IPS DF 6.9 (cell line): ENCODE measurements around the gene ATAD2B.

Experiments
- DNase-seq: peaks from one replicate; pipeline ENCODE4 v3.0.0-alpha.2; 2013; ENCODE audit warnings: low read depth, low spot score
- H3K27ac ChIP-seq: one replicate; pipeline ENCODE4 v1.5.1; 2013; ENCODE audit warnings: low read length, control low read depth
- H3K27me3 ChIP-seq: 2 replicates; pipeline ENCODE4 v1.6.1; 2013; ENCODE audit warnings: mild to moderate bottlenecking, low read length; ENCODE audit not compliant: control insufficient read depth, insufficient read depth
- H3K36me3 ChIP-seq: 2 replicates; pipeline ENCODE4 v1.6.1; 2013; ENCODE audit warnings: low read length; ENCODE audit not compliant: control insufficient read depth, insufficient read depth
- H3K4me1 ChIP-seq: 2 replicates; pipeline ENCODE4 v1.6.1; 2013; ENCODE audit warnings: low read length; ENCODE audit not compliant: control insufficient read depth, insufficient read depth
- H3K4me3 ChIP-seq: 2 replicates; pipeline ENCODE4 v1.5.1; 2013; ENCODE audit warnings: mild to moderate bottlenecking, low read length
- H3K9me3 ChIP-seq: 2 replicates; pipeline ENCODE4 v1.6.1; 2013; ENCODE audit warnings: low read length, inconsistent platforms; ENCODE audit not compliant: control insufficient read depth, insufficient read depth
- WGBS: extraction: QIAGEN DNeasy Blood & Tissue Kit; methylation state at CpG from one replicate; pipeline ENCODE4 v1.1.7; 2013; ENCODE audit warnings: mixed read lengths, missing lambda C conversion rate; ENCODE audit not compliant: insufficient read length, insufficient coverage; 5-methylcytosine and 5-hydroxymethylcytosine counted together

ATAD2B gene

DNA sequence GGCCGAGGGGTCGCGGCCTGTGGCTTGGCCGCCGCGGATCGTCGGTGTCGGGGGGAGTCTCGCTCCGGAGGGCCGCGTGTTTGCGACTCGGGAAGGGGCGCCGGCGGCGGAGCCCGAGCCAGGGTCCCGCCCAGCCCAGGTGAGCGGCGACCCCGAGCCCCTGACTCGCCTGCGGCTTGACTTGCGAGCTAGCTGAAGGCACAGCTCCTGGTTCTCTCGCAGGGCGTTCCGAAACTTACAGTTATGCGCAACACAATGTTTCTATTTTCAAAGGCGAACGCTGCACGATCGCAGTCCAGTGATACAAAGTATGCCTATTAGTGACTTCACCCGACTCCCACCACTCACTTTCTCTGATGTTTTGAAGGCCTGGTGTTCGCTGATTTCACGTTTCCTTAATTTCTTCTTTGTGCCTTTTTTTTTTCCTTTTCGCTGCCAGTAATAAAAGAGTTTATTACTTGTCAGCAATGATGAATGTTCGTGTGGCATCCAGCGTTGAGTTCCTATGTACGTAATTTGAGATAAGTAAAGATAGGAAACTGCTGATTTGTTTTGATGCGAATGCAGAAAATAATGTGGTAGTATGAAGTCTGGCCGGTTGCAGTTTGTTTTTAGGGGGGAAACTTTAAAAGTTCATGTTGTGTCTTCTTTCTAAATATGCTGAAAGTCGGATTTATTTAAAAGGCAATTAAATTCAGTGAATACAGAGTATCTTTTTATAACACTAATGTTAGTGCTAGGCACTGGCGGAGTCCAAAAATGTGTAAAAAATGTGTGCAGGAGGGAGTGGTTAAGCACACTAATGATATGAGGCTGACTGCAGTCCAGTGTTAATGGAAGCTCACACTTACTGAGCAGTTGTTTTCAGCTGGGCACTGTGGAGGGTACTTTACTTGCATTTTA, 14.0 kb upstream of the ATAD2B start:
- no CpG with 5 or more reads among the region's 46 CpGs for WGBS
- no peaks in the 10 kb centered on the region for H3K4me1 ChIP-seq
- peak overlapping the region; percentile 83; the same call in 1 of the 2 replicates for H3K4me3 ChIP-seq
- no peak for DNase-seq
- no peaks in the 10 kb centered on the region for H3K36me3 ChIP-seq
- no peaks in the 10 kb centered on the region for H3K9me3 ChIP-seq
- no peak overlapping the region for H3K27ac ChIP-seq
- no peaks in the 10 kb centered on the region for H3K27me3 ChIP-seq

DNA sequence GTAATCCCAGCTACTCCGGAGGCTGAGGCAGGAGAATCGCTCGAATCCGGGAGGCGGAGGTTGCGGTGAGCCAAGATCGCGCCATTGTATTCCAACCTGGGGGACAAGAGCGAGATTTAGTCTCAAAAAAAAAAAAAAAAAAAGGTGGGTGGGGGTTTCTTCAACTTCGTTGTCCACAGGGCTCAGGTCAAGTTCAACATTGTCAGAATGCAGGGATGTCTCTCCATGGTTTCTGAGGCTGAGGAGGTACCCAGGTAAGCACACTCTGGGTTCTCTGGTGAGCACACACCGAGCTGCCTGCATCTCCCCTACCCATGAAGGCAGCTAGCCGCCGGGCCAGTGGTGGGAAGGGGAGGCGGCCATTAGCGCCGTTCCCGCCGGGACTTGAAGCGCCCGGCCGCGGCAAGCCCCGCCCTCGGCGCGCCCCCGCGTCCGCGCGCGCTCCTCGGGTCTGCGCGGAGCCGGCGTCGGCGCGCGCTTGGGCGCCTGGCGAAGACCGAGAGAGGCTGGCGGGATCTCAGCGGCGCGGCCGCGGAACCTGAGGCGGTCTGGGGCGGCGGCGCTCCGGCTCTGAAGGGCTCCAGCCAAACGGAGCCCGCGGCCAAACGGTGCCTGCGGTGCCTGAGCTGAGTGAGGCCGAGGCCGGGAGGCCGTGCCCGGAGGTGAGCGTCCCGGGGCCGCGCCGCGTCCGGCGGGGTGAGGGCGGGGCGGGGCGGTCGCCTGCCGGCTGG, 13.2 kb upstream of the ATAD2B start, which contains the start of gene UBXN2A:
Gene UBXN2A (plus strand): TSS at position 477 of the 731 bp plus-strand sequence. CDS start 17,852 bp downstream, outside the sequence.
- no peak for DNase-seq
- Histone ChIP-seq H3K36me3 (no peaks in the 10 kb centered on the region), H3K9me3 (no peaks in the 10 kb centered on the region), H3K4me3 (peak within 1 kb of the TSS; percentile 83; the same call in 1 of the 2 replicates), H3K4me1 (no peaks in the 10 kb centered on the region), H3K27ac (no peak within 1 kb of the TSS), H3K27me3 (no peaks in the 10 kb centered on the region)
- WGBS: no CpG with 5 or more reads among the region's 77 CpGs

DNA sequence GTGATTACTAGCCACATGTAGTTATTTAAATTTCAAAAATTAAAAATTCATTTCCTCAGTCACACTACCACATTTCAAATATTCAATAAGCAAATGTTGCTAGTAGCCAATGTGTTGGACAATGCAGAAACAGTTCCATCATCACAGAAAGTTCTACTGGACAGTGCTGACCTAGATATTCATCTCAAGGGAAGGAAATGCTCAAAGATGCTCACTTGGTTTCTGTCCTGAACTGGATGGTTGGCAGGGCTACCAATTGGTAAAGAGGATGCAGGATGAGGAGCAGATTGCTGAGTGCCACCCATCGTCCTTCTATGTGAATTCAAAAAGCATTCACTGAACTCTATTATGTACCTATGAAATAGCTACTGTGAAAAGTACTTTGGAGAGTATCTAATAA, 7.3 kb upstream of the ATAD2B start:
- Histone ChIP-seq H3K4me3 (no peak overlapping the region), H3K27me3 (no peaks in the 10 kb centered on the region), H3K36me3 (no peaks in the 10 kb centered on the region), H3K4me1 (no peaks in the 10 kb centered on the region), H3K27ac (no peak overlapping the region), H3K9me3 (no peaks in the 10 kb centered on the region)
- WGBS: no CpG with 5 or more reads among the region's 1 CpG
- no peak for DNase-seq

DNA sequence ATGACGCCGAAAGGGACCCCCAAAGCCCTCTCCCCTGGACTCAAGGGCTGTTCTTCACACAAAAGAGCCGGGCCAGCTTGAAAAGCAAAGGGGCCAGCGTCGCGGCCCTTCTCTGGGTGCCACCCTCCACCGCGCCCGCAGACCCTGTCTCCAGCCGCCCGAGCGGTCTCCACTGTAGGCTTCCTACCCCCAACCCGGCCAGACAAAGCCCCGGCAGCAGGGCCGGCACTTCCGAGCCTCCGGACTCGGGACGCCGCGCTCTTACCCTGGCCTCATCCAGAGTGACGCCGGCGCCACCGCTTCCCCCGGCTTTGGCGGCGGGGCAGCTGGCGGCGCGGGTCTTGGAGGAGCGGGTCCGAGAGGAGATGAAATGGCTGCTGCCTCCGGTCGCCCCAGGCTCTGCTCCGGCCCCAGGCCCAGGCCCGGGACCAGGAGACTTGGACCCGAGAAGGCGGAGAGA, 603 bp downstream of the ATAD2B start:
- Histone ChIP-seq H3K36me3 (no peaks in the 10 kb centered on the region), H3K27ac (no peak overlapping the region), H3K4me3 (peak overlapping the region; percentile 74), H3K27me3 (no peaks in the 10 kb centered on the region), H3K4me1 (no peaks in the 10 kb centered on the region), H3K9me3 (no peaks in the 10 kb centered on the region)
- WGBS: no CpG with 5 or more reads among the region's 39 CpGs
- DNase-seq: no peak

DNA sequence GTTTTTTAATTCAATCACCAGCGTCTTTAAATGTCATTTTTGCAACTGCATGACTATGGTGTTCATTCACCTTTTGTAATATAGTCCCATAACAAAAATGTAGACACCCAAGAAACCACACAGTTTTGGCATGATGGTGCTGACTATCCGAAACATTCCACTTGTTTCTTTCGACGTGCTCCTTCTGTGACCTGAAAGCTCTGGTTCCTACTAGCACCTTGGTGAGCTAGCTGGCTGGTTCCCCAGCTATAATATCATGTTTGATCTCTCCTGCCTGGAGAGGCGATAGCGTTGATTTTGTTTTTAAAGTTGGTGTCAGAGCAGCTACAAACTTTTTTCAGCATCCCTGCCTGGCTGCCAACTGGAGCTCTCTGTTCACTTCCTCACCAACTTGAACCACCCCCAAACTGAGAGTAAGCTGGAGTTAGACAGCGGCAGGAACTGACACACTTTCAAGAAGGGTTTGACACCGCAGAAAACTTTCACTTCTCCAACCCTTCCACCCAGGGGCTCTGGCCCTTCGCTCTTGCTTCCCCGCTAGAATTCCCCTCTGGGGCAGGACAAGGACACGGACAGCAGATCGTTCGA, 1.1 kb downstream of the ATAD2B start:
- Histone ChIP-seq H3K4me1 (no peaks in the 10 kb centered on the region), H3K27me3 (no peaks in the 10 kb centered on the region), H3K27ac (no peak overlapping the region), H3K36me3 (no peaks in the 10 kb centered on the region), H3K4me3 (peak overlapping the region; percentile 74), H3K9me3 (no peaks in the 10 kb centered on the region)
- no peak for DNase-seq
- WGBS: no CpG with 5 or more reads among the region's 13 CpGs

DNA sequence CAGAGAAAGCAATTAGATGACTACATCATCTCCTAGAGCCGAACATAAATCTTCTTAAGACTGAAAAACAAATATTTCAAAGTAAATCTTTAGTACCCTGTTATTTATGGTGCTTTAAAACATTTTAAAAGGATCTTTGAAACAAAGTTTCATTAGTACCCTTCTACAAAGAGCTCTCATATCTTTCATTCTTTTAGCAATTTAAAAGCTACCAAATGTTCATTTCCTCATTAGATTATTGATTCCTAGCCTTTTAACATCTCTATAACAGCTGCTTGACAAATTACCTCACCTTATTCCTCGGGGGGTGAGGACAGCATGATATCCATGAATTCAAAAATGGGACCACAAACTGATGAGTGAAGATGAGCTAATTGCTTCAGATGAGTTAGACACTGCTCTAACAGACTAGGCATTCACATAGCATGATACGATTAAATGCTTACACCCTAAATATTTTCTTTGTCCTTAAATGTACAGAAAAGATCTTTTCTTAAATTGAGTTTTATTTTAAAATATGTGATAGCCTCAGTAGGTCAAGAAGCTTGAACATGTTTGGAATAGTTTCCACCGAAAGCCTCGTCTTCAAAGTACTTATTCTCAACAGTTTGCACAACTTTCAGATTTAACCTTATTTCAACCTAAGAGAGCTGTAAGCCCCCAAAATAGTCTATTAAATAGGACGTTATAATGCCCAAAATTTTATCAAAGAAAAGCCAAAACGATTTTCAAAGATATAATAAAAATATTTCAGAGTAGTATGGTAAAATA, 2.1 kb downstream of the ATAD2B start:
- DNase-seq: no peak
- Histone ChIP-seq H3K27me3 (no peaks in the 10 kb centered on the region), H3K4me1 (no peaks in the 10 kb centered on the region), H3K36me3 (no peaks in the 10 kb centered on the region), H3K4me3 (no peak overlapping the region), H3K27ac (no peak overlapping the region), H3K9me3 (no peaks in the 10 kb centered on the region)
- WGBS: no CpG with 5 or more reads among the region's 7 CpGs

DNA sequence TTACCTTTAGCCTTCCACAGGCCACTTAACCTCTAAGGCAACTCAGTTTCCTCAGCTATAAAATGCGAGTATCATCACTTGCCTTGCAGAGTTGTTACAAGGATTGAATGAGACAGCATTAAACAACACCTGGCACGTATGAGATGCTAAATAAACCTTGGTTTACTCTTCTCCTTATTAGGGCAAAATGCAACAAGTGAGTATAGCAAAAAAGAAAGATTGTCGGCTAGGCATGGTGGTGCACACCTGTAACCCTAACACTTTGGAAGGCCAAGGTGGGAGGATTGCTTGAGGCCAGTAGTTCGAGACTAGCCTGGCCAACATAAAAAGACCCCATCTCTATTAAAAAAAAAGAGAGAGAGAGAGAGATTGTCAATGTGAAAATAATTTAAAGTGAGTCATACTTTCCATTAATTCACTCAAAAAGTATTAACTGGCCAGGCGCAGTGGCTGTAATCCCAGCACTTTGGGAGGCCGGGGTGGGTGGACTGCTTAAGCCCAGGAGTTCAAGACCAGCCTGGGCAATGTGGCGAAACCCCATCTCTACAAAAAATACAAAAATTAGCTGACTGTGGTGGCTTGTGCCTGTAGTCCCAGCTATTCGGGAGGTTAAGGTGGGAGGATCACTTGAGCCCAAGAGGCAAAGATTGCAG, 8.0 kb downstream of the ATAD2B start:
- no peak overlapping the region for H3K4me3 ChIP-seq
- no peaks in the 10 kb centered on the region for H3K27me3 ChIP-seq
- H3K36me3 ChIP-seq: no peaks in the 10 kb centered on the region
- no CpG with 5 or more reads among the region's 8 CpGs for WGBS
- no peak overlapping the region for H3K27ac ChIP-seq
- DNase-seq: no peak
- H3K9me3 ChIP-seq: no peaks in the 10 kb centered on the region
- H3K4me1 ChIP-seq: peaks cover 1% of the 10 kb centered on the region; the same call in 1 of the 2 replicates

DNA sequence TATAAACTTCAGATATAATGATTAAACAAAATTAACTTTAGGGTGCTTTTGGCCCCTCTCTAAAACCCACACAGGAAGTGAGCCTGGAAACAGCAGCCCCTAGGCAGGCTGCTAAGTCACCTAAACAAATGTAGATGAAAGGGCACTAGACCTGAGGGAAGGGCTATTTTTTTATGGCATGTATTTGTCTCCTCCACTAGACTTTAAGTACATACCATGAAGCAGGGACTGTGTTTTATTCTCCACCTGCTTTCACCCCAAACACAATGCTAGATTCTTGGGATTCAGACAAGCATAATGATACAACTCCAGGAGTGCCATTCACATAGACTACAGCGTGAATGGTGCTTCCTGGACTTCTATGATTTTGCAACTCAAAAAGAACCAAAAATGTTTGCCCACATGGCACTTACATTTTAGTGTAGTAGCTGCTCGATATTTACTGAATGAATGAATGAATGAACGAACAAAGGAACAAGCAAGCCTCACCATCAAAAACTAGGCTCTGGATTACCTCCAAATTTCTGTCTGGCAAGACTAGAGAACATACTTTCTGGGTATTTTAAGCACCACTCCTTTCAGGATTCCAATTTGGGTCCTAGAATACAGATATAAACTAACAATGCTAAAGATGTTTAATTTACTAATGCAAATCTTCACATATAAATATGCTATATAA, 10.1 kb downstream of the ATAD2B start:
- Histone ChIP-seq H3K9me3 (no peaks in the 10 kb centered on the region), H3K36me3 (no peaks in the 10 kb centered on the region), H3K4me1 (peaks cover 2% of the 10 kb centered on the region; the same call in 1 of the 2 replicates), H3K27ac (no peak overlapping the region), H3K4me3 (no peak overlapping the region), H3K27me3 (no peaks in the 10 kb centered on the region)
- DNase-seq: no peak
- WGBS: no CpG with 5 or more reads among the region's 3 CpGs

DNA sequence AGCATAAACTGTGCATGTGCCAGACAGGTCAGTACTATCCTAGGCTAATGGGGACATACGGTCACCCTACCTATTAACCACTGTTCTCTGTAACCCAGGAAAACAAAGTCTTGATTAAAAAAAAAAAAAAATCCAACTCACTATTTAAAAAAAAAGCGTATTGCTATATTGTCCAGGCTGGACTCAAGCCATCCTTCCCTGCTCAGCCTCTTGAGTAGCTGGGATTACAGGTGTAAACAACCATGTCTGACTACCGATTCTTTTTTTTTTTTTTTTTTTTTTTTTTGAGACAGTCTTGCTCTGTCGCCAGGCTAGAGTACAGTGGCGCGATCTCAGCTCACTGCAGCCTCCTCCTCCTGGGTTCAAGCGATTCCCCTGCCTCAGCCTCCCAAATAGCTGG, 11.6 kb downstream of the ATAD2B start:
- WGBS: no CpG with 5 or more reads among the region's 7 CpGs
- Histone ChIP-seq H3K9me3 (no peaks in the 10 kb centered on the region), H3K36me3 (no peaks in the 10 kb centered on the region), H3K27me3 (no peaks in the 10 kb centered on the region), H3K4me1 (peaks cover 2% of the 10 kb centered on the region; the same call in 1 of the 2 replicates), H3K4me3 (no peak overlapping the region), H3K27ac (no peak overlapping the region)
- DNase-seq: no peak
